ENCODE measurements around the gene MINDY4.

DNA sequence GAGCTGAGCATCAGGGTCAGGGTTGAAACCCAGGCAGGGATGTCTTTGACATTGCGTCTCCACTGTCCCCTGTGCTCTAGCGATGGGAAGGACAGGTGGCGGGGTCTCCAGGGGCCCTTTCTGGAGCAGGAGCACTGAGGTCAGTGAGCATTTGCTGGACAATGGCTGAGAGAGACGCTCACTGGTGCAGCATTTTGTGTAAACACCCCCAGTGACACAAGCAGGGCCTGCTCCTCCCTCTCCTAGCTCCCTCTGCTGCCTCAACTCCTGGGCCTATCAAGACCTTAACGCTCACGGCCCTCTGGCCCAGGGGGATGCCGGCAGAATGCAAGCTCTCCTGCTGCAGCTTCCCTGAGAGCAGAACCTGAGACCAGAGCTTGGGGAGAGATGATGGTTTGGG, 36.7 kb upstream of the MINDY4 start:
- no peak for TF ChIP-seq POLR2A (IDR thresholded peaks at IDR 0.05)
- no peak for TF ChIP-seq CTCF (IDR thresholded peaks at IDR 0.05)
- TF ChIP-seq POLR2AphosphoS5 (IDR thresholded peaks at IDR 0.05) = no peak
- TF ChIP-seq EP300 (IDR thresholded peaks at IDR 0.05) = no peak
